Ecto neural progenitor cell (in vitro differentiated cells): Measurements from ENCODE around the gene ADAMTS12.
"Not testable (repeated sequence)": the region's sequence is repeated elsewhere in the genome, so short reads cannot be mapped to it uniquely, and the experiment has no call there.

ENCODE experiments used
- DNase-seq: peaks from one replicate; pipeline ENCODE4 v3.0.0-alpha.2; 2018; ENCODE audit warnings: low spot score

The ADAMTS12 gene

GRCh38 chr5:33582417-33582816 lies 309.4 kb downstream of the ADAMTS12 start:
- no peak for DNase-seq

DNA sequence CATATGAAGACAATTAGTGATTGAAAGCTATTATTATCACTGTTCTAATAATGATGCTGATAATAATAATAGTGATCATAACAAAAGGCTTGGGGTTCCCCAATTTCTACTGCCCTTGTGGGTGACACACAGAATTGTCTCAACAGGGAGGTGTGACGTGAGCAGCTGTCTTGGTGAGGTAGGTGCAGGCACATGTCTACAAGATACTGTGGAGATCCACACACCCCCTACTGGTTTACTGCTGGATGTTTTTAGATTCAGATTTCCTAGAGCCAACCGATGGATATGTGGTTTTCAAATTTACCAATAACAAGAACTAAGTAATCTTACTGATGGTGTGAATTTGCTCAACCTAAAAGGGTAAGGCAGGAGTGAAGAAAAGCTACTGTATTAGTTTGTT lies 312.0 kb downstream of the ADAMTS12 start:
- DNase-seq: no peak

DNA sequence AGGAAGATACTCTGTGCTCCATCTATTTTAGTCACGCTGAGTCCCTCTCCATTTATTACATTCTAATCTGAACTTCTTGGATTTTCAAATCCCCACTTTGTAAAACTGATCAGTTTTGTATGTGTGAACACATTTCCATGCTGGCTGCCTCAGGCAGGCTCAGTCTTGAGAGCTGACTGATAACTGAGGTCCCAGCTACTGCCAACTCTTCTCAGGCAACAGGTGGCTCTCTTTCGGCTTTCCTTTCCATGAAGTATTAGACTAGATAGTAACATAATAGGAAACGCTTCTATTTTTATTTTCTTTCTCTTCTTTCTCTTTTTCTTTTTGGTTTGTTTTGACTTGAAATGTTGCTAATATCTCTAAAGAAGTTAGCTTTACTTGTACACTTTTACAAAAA lies 312.6 kb downstream of the ADAMTS12 start:
- DNase-seq: no peak

GRCh38 chr5:33576726-33577590 lies 314.8 kb downstream of the ADAMTS12 start:
- DNase-seq: no peak

- no peak for DNase-seq
These were observed 326.5 kb downstream of the ADAMTS12 start for GRCh38 chr5:33565324-33565723.

DNA sequence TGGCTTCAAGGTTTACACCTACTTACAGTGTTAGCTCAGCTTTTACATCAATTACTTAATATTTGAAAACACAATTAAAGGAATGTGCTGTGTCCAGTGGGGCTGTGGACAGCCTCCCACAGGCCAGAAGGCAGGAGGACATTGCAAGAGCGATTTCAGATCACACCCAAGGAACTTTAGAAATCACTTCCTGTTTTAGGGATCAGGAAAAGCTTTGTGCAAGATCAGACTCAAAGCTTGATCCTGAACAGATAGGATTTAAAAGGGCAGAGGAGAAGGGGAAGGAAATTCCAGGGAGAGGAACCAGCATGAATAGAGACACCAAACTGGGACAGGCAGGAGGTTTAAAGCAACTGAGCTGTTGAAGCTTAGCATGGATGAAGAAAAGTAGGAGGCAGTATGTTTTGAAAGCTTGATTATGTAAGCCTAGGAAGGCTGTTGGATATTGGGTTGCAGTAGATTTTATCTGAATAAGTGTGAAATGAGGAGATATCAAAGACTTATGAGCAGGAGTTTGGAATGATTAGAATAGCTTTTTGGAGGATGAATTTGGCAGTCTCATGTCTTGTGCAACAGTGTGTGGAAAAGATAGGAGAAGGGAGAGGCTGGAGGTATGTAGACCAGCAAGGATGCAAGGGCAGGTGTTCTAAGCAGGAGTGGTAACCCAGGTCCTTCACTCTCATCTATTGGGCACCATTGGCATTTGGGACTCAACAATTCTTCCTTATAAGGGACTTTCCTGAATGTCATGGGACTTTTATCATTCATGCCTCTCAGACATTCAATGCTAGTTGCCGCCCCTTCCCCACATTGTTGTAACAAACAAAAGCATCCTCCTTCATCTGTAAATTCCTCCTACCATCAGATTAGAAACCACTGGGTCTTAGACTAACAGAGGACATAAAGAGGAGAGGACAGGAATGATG lies 327.5 kb downstream of the ADAMTS12 start:
- no peak for DNase-seq

DNA sequence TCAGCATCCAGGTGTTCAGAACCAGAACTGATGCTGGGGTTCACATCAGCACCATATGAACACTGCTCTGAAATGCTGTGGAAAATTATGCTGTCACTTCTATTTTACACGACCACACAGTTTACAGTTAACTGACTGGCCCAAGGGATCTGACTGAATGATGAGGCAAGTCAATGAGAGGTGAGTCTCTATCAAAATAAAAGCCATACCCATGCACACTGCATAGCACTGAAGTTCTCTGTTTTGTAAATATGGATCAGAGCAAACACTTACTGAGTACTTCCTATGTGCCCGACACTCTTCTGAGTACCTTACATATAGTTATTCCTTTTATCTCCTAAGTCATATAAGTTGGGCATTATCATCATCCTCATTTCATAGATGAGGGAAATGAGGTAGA lies 328.3 kb downstream of the ADAMTS12 start:
- DNase-seq: no peak

GRCh38 chr5:33558489-33558888 lies 333.3 kb downstream of the ADAMTS12 start:
- DNase-seq: no peak

GRCh38 chr5:33557605-33558004 lies 334.2 kb downstream of the ADAMTS12 start:
- DNase-seq: no peak

DNA sequence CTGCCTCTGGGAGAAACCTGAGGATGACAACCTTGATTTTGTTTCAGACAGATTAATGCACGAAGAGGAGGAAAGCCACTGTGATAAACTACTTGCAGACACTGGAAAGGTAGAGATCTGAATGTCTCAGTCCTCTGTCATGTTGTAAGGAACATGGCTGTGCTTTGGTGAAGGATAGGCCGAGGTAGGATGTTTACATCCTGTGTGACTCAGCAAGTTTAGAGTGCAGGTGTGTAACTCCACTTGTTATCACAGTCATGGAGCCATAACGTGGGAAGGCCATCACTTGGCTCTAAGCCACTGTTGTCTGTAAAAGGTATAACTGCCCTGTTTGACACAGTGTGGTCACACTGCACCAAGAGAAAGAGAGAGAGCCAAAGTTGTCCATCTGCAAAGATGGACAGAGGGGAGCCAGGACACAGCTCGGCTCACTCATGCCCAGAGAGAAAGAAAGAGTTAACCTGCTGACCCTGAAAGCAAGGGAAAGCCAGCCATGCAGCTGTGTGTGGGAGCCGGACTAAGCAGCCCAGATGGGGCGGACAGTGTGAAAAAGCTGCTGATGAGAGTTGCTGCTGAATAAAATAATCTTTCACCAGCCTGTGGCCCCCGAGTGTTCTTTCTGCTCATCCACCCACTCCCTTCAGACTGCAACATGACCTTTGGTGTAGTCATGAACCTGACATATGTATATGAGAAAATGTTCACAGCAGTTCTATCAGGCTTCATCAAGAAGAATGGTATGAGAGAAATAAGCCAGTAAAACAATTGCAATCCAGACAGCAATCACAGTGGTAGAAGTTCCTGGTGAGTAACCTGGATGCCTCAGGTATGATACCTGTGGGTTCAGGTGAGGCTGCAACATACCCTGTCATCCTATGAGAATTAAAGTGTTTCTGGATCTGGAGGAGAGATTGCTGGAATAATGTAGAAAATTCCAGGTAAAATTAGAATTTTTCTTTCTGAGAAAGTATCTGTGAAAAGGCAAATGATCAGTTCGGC lies 335.2 kb downstream of the ADAMTS12 start:
- no peak for DNase-seq

- no peak for DNase-seq
These were observed 341.7 kb downstream of the ADAMTS12 start for GRCh38 chr5:33549982-33550567.

GRCh38 chr5:33539790-33540189 lies 352.0 kb downstream of the ADAMTS12 start:
- DNase-seq: not testable (repeated sequence)

- DNase-seq: no peak
These were observed 352.6 kb downstream of the ADAMTS12 start for GRCh38 chr5:33539212-33539611.

- no peak for DNase-seq
These were observed 353.6 kb downstream of the ADAMTS12 start for GRCh38 chr5:33538201-33538600.

DNA sequence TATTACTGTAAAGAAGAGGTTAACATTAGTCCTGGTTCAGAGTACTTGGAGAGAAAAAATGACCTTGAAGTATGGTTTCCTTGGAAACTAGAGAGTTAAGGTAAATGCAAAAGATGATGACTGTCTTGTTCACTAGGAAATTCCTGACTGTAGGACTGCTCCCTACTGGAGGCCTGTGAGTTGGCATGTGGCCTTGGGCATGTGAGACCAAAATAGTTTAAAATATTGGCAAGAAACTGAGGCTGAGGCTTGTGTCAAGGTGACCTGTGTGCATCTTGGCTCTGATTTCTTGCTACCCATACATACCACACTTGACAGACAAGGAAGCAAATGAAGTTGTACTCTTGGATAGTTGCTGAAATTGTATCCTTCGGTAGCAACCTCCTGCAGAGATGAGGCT lies 354.6 kb downstream of the ADAMTS12 start:
- DNase-seq: no peak

GRCh38 chr5:33536802-33537201 lies 355.0 kb downstream of the ADAMTS12 start:
- DNase-seq: no peak

GRCh38 chr5:33531824-33532223 lies 360.0 kb downstream of the ADAMTS12 start:
- no peak for DNase-seq

- DNase-seq: no peak
These were observed 360.8 kb downstream of the ADAMTS12 start for GRCh38 chr5:33531037-33531298.

GRCh38 chr5:33530183-33531036 lies 361.4 kb downstream of the ADAMTS12 start:
- DNase-seq: no peak

GRCh38 chr5:33527696-33528095 lies 364.1 kb downstream of the ADAMTS12 start:
- no peak for DNase-seq

GRCh38 chr5:33526755-33527154 lies 365.0 kb downstream of the ADAMTS12 start:
- DNase-seq: no peak
